K562 (cell line): ENCODE data around the gene CDK4. TPM values are rescaled to one million over a fixed set of nuclear protein-coding genes. Genes with fewer than 3 reads are reported as not detected.

Experiments used
- BHLHE40 ChIP-seq: IDR thresholded peaks from 2 replicates; pipeline ENCODE4 v1.6.1; 2011; ENCODE audit warnings: low read length, improper control_type of control experiment
- CBFA2T2 ChIP-seq: fragments of 450-650 bp; conservative IDR thresholded peaks from 2 replicates; pipeline ENCODE4 v1.6.1; 2017; ENCODE audit warnings: mild to moderate bottlenecking
- DPF2 ChIP-seq: fragments of 450-650 bp; IDR thresholded peaks from 2 replicates; pipeline ENCODE4 v1.6.1; 2016
- ETV6 ChIP-seq, 3 experiments: fragments of 150-350 bp in 1 of 3; sonication (generic) in 1 of 3; formaldehyde crosslinking in 1 of 3; IDR thresholded peaks; 2 replicates each; pipeline versions ENCODE4 v1.6.1 to v1.8.0; 2014 to 2022; ENCODE audit warnings: borderline replicate concordance in 2 of 3, low read depth in 2 of 3, antibody characterized with exemption in 1 of 3, low read length in 1 of 3, mild to moderate bottlenecking in 1 of 3, missing genetic modification reagents in 1 of 3
- EWSR1 ChIP-seq: fragments of 450-650 bp; IDR thresholded peaks from 2 replicates; pipeline ENCODE4 v1.6.1; 2018; ENCODE audit warnings: borderline replicate concordance, mild to moderate bottlenecking, low read depth, moderate library complexity; ENCODE audit not compliant: partially characterized antibody
- FOS ChIP-seq: IDR thresholded peaks from 3 replicates; pipeline ENCODE4 v1.6.1; 2011; ENCODE audit not compliant: insufficient read length; ENCODE audit errors: extremely low read depth
- IRF9 ChIP-seq: fragments of 450-650 bp; IDR thresholded peaks from 2 replicates; pipeline ENCODE4 v1.6.1; 2016; ENCODE audit warnings: missing biosample characterization, missing genetic modification characterization
- LARP7 ChIP-seq: fragments of 450-650 bp; IDR thresholded peaks from 2 replicates; pipeline ENCODE4 v1.6.1; 2016
- MTF1 ChIP-seq: fragments of 250-450 bp; sonication (Bioruptor Pico); IDR thresholded peaks from 2 replicates; pipeline ENCODE4 v1.9.0; 2021; ENCODE audit warnings: moderate library complexity, mild to moderate bottlenecking, inconsistent platforms, borderline replicate concordance
- NCOA1 ChIP-seq: fragments of 450-650 bp; IDR thresholded peaks from 2 replicates; pipeline ENCODE4 v1.6.1; 2016; ENCODE audit warnings: low read depth
- NFXL1 ChIP-seq: fragments of 450-650 bp; formaldehyde crosslinking; IDR thresholded peaks from 2 replicates; pipeline ENCODE4 v1.4.0; 2021; ENCODE audit warnings: mild to moderate bottlenecking
- SAP30 ChIP-seq: fragments of 200-600 bp; sonication (generic); IDR thresholded peaks from 2 replicates; pipeline ENCODE4 v1.6.1; 2012; ENCODE audit warnings: borderline replicate concordance, low read depth, mild to moderate bottlenecking, moderate library complexity, low read length, control low read depth, inconsistent platforms; ENCODE audit not compliant: insufficient read depth, poor library complexity, severe bottlenecking
- SMAD1 ChIP-seq: fragments of 150-350 bp; IDR thresholded peaks from 2 replicates; pipeline ENCODE4 v1.6.1; 2014; ENCODE audit warnings: low read length, low read depth; ENCODE audit not compliant: partially characterized antibody
- SMAD4 ChIP-seq: fragments of 250-450 bp; sonication (Bioruptor Pico); conservative IDR thresholded peaks from 2 replicates; pipeline ENCODE4 v1.8.0; 2021; ENCODE audit warnings: inconsistent platforms, mild to moderate bottlenecking, moderate library complexity
- TEAD2 ChIP-seq: fragments of 450-650 bp; IDR thresholded peaks from 2 replicates; pipeline ENCODE4 v1.6.1; 2016; ENCODE audit warnings: missing genetic modification characterization, control low read depth, missing compliant biosample characterization
- TEAD4 ChIP-seq, 2 experiments: sonication (generic) in 1 of 2; formaldehyde crosslinking in 1 of 2; IDR thresholded peaks; 2 replicates each; pipeline versions ENCODE4 v1.6.1 to v1.8.0; 2012 to 2022; ENCODE audit warnings: borderline replicate concordance in 1 of 2, inconsistent platforms in 1 of 2, low read length in 1 of 2, mild to moderate bottlenecking in 1 of 2, missing genetic modification reagents in 1 of 2
- ZNF212 ChIP-seq: fragments of 450-650 bp; formaldehyde crosslinking; IDR thresholded peaks from 2 replicates; pipeline ENCODE4 v1.4.0; 2020; ENCODE audit warnings: mild to moderate bottlenecking
- ZNF239 ChIP-seq: fragments of 250-450 bp; sonication (Bioruptor Pico); IDR thresholded peaks from 2 replicates; pipeline ENCODE4 v1.4.0; 2020; ENCODE audit warnings: mild to moderate bottlenecking
- polyA plus RNA-seq, 8 experiments: library from polyadenylated mRNA; depleted of rRNA in 4 of 8; stranded (reverse) in 5 of 8; unstranded in 3 of 8; fragments of >200 nt; fragmentation: Nextera tagmentation in 2 of 8; fragmentation: Illumina TruSeq in 1 of 8; extraction: Ambion mirVana in 2 of 8; extraction: Trizol in 1 of 8; gene quantifications; 2 replicates each; pipeline versions ENCODE4 v1.2.1 to v1.2.3, GENCODE V29; 2011 to 2014; ENCODE audit warnings: inconsistent platforms in 1 of 8, missing spikeins in 1 of 8
- total RNA-seq, 7 experiments: library from RNA; depleted of rRNA in 6 of 7; stranded (reverse); fragments of >200 nt in 6 of 7; fragmentation: Illumina TruSeq in 2 of 7; extraction: Trizol in 2 of 7; gene quantifications; 2 replicates each; pipeline versions ENCODE4 v1.2.1 to v1.2.3, GENCODE V29; 2011 to 2021; ENCODE audit warnings: low replicate concordance in 1 of 7
- TF ChIP-seq, protein P1 (sequence below): fragments of 250-450 bp; sonication (Bioruptor Pico); IDR thresholded peaks from 2 replicates; pipeline ENCODE4 v1.5.0; 2020; ENCODE audit warnings: mild to moderate bottlenecking, borderline replicate concordance
- TF ChIP-seq, protein P2 (sequence below): sonication (generic); formaldehyde crosslinking; IDR thresholded peaks from 2 replicates; pipeline ENCODE4 v1.9.0; 2022; ENCODE audit warnings: mild to moderate bottlenecking, missing genetic modification reagents
- TF ChIP-seq, protein P3 (sequence below): IDR thresholded peaks from 2 replicates; pipeline ENCODE4 v1.6.1; 2011; ENCODE audit warnings: borderline replicate concordance, low read depth, mild to moderate bottlenecking, moderate library complexity, low read length; ENCODE audit not compliant: insufficient read depth, poor library complexity, severe bottlenecking

Gene CDK4
- total and polyA plus RNA-seq, 9 of the 15 experiments (the other 6 are each of a cell fraction or from before 2014, with no cell fraction given), result 37.8 to 436 (median 238) TPM

DNA sequence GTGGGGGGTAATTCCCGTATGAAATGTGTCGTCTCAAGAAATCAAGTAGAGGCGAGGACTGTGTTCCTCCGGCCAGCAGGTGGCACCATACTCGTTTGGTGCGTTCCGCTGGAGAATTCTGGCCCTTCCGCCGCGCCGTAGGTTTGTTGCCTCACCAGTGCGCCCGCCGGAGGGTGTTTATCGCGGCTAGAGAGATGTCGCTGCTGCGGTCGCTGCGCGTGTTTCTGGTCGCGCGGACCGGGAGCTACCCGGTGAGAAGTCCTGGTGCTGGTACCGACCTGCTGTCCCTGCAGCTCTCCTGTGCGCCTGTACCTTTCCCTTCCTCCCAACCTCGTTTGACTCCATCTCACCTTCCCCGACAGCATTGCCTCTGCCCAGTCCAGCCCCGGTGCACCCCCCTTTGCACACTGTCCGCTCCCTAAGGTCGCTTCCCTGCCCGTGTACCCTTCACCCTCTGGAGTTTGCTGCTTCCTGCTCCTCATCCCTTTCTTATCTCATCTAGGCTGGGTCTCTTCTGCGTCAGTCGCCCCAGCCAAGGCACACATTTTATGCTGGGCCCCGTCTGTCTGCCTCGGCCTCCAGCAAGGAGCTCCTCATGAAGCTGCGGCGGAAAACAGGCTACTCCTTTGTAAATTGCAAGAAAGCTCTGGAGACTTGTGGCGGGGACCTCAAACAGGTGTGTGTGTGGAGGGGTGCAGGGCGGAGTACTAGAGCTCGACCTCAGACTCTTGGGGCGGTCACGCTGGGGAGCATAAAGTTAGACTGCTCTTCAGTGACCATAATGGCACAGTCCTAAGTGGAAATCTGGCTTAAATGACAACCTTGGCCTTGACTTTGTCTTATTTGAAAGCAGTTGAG lies 30.7 kb upstream of the CDK4 start, which contains the start of gene TSFM (continued):
- peak; percentile 68; the same call in 1 of the 2 replicates for TF ChIP-seq LARP7
- TF ChIP-seq ZNF212 (CRISPR knock-in tag), result no peak
- 0 out of 2 replicates have a peak, but pooled peaks have one; percentile 36 for TF ChIP-seq BHLHE40
- TF ChIP-seq IRF9, result peak; percentile 67; the same call in 1 of the 2 replicates
- TF ChIP-seq ETV6 (IDR thresholded peaks at IDR 0.05; ENCODE audit: borderline replicate concordance in 1 of 2, low read depth in 2 of 2, low read length in 1 of 2), result 0 out of 4 replicates have a peak, but pooled peaks of 1 of the 2 experiments have one; percentile 19
- no peak for TF ChIP-seq ETV6 (CRISPR knock-in tag; IDR thresholded peaks at IDR 0.05; ENCODE audit: borderline replicate concordance)
- no peak for TF ChIP-seq NFXL1 (CRISPR knock-in tag)
- TF ChIP-seq, protein P1, sequence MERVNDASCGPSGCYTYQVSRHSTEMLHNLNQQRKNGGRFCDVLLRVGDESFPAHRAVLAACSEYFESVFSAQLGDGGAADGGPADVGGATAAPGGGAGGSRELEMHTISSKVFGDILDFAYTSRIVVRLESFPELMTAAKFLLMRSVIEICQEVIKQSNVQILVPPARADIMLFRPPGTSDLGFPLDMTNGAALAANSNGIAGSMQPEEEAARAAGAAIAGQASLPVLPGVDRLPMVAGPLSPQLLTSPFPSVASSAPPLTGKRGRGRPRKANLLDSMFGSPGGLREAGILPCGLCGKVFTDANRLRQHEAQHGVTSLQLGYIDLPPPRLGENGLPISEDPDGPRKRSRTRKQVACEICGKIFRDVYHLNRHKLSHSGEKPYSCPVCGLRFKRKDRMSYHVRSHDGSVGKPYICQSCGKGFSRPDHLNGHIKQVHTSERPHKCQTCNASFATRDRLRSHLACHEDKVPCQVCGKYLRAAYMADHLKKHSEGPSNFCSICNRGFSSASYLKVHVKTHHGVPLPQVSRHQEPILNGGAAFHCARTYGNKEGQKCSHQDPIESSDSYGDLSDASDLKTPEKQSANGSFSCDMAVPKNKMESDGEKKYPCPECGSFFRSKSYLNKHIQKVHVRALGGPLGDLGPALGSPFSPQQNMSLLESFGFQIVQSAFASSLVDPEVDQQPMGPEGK, result no peak
- TF ChIP-seq FOS, result no peak
- TF ChIP-seq ZNF239 (CRISPR knock-in tag), result 0 out of 2 replicates have a peak, but pooled peaks have one; percentile 36
- TF ChIP-seq NCOA1, result peak; percentile 73
- no peak for TF ChIP-seq EWSR1
- TF ChIP-seq SMAD4 (CRISPR knock-in tag), result peak; percentile 21; the same call in 1 of the 2 replicates
- no peak for TF ChIP-seq MTF1 (CRISPR knock-in tag)
- no peak for TF ChIP-seq CBFA2T2
- TF ChIP-seq TEAD2, result no peak
- peak; percentile 84 for TF ChIP-seq SAP30
- peak; percentile 28; the same call in 1 of the 2 replicates for TF ChIP-seq DPF2
- peak; percentile 78 for TF ChIP-seq TEAD4 (IDR thresholded peaks at IDR 0.05; ENCODE audit: low read length)
- no peak for TF ChIP-seq TEAD4 (CRISPR knock-in tag; IDR thresholded peaks at IDR 0.05; ENCODE audit: borderline replicate concordance)
- TF ChIP-seq SMAD1, result peak; percentile 74
- TF ChIP-seq, protein P2, sequence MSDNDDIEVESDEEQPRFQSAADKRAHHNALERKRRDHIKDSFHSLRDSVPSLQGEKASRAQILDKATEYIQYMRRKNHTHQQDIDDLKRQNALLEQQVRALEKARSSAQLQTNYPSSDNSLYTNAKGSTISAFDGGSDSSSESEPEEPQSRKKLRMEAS, result peak; percentile 86
- TF ChIP-seq, protein P3, sequence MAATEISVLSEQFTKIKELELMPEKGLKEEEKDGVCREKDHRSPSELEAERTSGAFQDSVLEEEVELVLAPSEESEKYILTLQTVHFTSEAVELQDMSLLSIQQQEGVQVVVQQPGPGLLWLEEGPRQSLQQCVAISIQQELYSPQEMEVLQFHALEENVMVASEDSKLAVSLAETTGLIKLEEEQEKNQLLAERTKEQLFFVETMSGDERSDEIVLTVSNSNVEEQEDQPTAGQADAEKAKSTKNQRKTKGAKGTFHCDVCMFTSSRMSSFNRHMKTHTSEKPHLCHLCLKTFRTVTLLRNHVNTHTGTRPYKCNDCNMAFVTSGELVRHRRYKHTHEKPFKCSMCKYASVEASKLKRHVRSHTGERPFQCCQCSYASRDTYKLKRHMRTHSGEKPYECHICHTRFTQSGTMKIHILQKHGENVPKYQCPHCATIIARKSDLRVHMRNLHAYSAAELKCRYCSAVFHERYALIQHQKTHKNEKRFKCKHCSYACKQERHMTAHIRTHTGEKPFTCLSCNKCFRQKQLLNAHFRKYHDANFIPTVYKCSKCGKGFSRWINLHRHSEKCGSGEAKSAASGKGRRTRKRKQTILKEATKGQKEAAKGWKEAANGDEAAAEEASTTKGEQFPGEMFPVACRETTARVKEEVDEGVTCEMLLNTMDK, result peak; percentile 92
